ENCODE measurements around the gene ZNHIT6.

DNA sequence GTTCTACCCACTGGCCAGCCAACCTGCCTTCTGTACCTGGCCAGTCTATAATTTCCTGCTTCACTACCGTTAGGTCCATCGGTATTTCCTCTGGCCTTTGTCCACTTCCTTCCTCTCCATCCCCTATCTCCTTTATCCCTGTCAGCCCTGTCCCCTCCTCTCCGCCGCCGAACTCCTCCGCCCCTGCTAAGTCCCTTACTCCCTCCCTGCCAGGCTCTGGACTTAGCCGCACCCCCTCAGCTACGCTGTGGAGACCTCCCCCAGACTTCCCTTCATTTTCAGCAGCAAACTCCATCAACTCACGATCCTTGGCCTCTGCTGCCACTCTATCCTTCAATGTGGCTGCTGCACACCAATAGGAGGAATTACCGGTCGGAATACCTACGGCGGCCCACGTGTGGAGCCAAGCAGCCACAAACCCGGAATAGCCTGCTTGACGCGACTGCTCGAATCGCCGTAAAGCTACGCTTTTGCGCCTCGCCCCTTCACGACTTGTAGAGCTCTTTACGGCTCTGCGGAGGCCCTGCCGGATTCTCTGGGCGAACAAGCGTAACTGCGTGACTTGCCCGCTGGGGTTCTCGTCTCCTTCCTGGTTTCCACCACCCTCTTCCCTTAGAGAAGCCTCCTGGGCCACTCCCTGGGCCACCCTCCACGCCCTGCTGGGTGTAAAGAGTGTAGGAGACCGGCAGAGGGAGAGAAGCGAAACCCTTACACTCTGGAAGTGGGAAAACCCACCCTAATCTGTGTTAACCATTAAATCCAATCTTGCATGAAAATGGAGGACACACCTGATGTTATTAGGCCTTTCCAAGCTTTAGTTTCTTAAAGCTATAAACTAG, at the start of gene ZNHIT6:
- no peak; the same call in 1 of the 2 replicates for TF ChIP-seq EP300 (IDR thresholded peaks at IDR 0.05; ENCODE audit: borderline replicate concordance)
- peak; percentile 20 for TF ChIP-seq RAD21 (IDR thresholded peaks at IDR 0.05; ENCODE audit: low read depth)
- TF ChIP-seq, protein P1, sequence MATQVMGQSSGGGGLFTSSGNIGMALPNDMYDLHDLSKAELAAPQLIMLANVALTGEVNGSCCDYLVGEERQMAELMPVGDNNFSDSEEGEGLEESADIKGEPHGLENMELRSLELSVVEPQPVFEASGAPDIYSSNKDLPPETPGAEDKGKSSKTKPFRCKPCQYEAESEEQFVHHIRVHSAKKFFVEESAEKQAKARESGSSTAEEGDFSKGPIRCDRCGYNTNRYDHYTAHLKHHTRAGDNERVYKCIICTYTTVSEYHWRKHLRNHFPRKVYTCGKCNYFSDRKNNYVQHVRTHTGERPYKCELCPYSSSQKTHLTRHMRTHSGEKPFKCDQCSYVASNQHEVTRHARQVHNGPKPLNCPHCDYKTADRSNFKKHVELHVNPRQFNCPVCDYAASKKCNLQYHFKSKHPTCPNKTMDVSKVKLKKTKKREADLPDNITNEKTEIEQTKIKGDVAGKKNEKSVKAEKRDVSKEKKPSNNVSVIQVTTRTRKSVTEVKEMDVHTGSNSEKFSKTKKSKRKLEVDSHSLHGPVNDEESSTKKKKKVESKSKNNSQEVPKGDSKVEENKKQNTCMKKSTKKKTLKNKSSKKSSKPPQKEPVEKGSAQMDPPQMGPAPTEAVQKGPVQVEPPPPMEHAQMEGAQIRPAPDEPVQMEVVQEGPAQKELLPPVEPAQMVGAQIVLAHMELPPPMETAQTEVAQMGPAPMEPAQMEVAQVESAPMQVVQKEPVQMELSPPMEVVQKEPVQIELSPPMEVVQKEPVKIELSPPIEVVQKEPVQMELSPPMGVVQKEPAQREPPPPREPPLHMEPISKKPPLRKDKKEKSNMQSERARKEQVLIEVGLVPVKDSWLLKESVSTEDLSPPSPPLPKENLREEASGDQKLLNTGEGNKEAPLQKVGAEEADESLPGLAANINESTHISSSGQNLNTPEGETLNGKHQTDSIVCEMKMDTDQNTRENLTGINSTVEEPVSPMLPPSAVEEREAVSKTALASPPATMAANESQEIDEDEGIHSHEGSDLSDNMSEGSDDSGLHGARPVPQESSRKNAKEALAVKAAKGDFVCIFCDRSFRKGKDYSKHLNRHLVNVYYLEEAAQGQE (IDR thresholded peaks at IDR 0.05; ENCODE audit: low read depth): no peak
- peak; percentile 89 for TF ChIP-seq TAF1 (IDR thresholded peaks at IDR 0.05; ENCODE audit: low read depth)
- peak; percentile 46 for TF ChIP-seq TEAD4 (IDR thresholded peaks at IDR 0.05)
- no peak for TF ChIP-seq CREB1 (IDR thresholded peaks at IDR 0.05; ENCODE audit: low read depth)
- TF ChIP-seq FOXM1 (IDR thresholded peaks at IDR 0.05; ENCODE audit: borderline replicate concordance, low read depth): no peak
- peak; percentile 63 for TF ChIP-seq TCF12 (IDR thresholded peaks at IDR 0.05; ENCODE audit: low read depth)

Data from Ishikawa (cell line).